HCT116 (cell line): ENCODE data around the gene ACTR3. TPM values are rescaled to one million over a fixed set of nuclear protein-coding genes. Genes with fewer than 3 reads are reported as not detected.

Experiments
- ATAC-seq: fragments of 200-7000 bp; cut with Tn5 transposase; 2 replicates; pipeline ENCODE4 v1.9.1; 2020; ENCODE audit warnings: mild to moderate bottlenecking, moderate library complexity
- BruUV-seq: library from RNA; stranded (reverse); fragments of 400-500 nt; replicated peaks from 2 replicates; lab custom pipeline; 2021; lab: Mats Ljungman, UMichigan
- CTCF ChIA-PET: fragments of 300-600 bp; sonication (Branson Sonifier 250); formaldehyde crosslinking; loops from one replicate; lab custom pipeline; 2021; ENCODE audit warnings: antibody characterized with exemption; lab: Charles Lee
- POLR2A ChIA-PET: fragments of 300-600, 350-600 bp; sonication (Branson Sonifier 250); formaldehyde crosslinking; loops from one replicate; lab custom pipeline; 2021; ENCODE audit warnings: antibody characterized with exemption; lab: Charles Lee
- RAD21 ChIA-PET, 2 experiments: fragments of 300-600 bp; sonication (Branson Sonifier 250); formaldehyde crosslinking; loops; one replicate each; lab custom pipeline; 2023; ENCODE audit warnings: low total read pairs in 2 of 2; ENCODE audit not compliant: uncharacterized antibody in 2 of 2, unreplicated experiment in 2 of 2, low non-redundant PET in 1 of 2; lab: Charles Lee
- DNase-seq: peaks from one replicate; pipeline ENCODE4 v3.0.0-alpha.2; 2010; ENCODE audit warnings: low read depth, low spot score
- H2AFZ ChIP-seq: fragments of 200-600 bp; shearing (Covaris generic), sonication (generic); 2 replicates; pipeline ENCODE4 v1.6.1; 2017; ENCODE audit warnings: low read depth, mixed run types, mixed read lengths, antibody characterized with exemption, low read length; ENCODE audit not compliant: poor library complexity, severe bottlenecking
- H3K27ac ChIP-seq: 2 replicates; pipeline ENCODE4 v1.5.1; 2012; ENCODE audit warnings: low read depth, low read length
- H3K27me3 ChIP-seq: fragments of 200-600 bp; sonication (generic); 2 replicates; pipeline ENCODE4 v1.6.1; 2016; ENCODE audit warnings: mixed run types, low read length, mixed read lengths; ENCODE audit not compliant: insufficient read depth
- H3K36me3 ChIP-seq, 2 experiments: fragments of 200-500 bp in 1 of 2; fragments of 200-600 bp in 1 of 2; sonication (Bioruptor generic) in 1 of 2; sonication (generic) in 1 of 2; 2 replicates each; pipeline versions ENCODE4 v1.5.1 to v1.6.1; 2014 to 2016; ENCODE audit warnings: low read length in 2 of 2, inconsistent platforms in 1 of 2, mixed read lengths in 1 of 2, mixed run types in 1 of 2; ENCODE audit not compliant: insufficient read depth in 2 of 2, control insufficient read depth in 1 of 2
- H3K4me1 ChIP-seq, 2 experiments: fragments of 200-600 bp in 1 of 2; sonication (generic) in 1 of 2; 2 replicates each; pipeline versions ENCODE4 v1.5.1 to v1.6.1; 2012 to 2017; ENCODE audit warnings: low read length in 2 of 2, inconsistent platforms in 1 of 2, mild to moderate bottlenecking in 1 of 2, mixed read lengths in 1 of 2, mixed run types in 1 of 2, moderate library complexity in 1 of 2; ENCODE audit not compliant: insufficient read depth in 2 of 2, control insufficient read depth in 1 of 2
- H3K4me2 ChIP-seq: fragments of 200-600 bp; sonication (generic); 2 replicates; pipeline ENCODE4 v1.6.1; 2017; ENCODE audit warnings: mixed run types, low read length, mixed read lengths
- H3K4me3 ChIP-seq, 2 experiments: fragments of 200-600 bp in 1 of 2; sonication (generic) in 1 of 2; replicated peaks in 1 of 2; 2 replicates each; pipeline ENCODE4 v1.5.1; 2011 to 2016; ENCODE audit warnings: low read length in 2 of 2, control low read depth in 1 of 2, low read depth in 1 of 2, mild to moderate bottlenecking in 1 of 2, mixed read lengths in 1 of 2, mixed run types in 1 of 2
- H3K79me2 ChIP-seq: fragments of 200-600 bp; sonication (generic); 2 replicates; pipeline ENCODE4 v1.6.1; 2017; ENCODE audit warnings: mild to moderate bottlenecking, mixed run types, low read length, moderate library complexity, mixed read lengths; ENCODE audit not compliant: insufficient read depth
- H3K9ac ChIP-seq: fragments of 200-600 bp; sonication (generic); 2 replicates; pipeline ENCODE4 v1.6.1; 2016; ENCODE audit warnings: low read length, mixed read lengths
- H3K9me2 ChIP-seq: fragments of 200-600 bp; sonication (generic), shearing (Covaris generic); 2 replicates; pipeline ENCODE4 v1.6.1; 2017; ENCODE audit warnings: mixed run types, mild to moderate bottlenecking, moderate library complexity; ENCODE audit not compliant: insufficient read depth
- H3K9me3 ChIP-seq, 2 experiments: fragments of 200-500 bp in 1 of 2; fragments of 200-600 bp in 1 of 2; sonication (Bioruptor generic) in 1 of 2; sonication (generic) in 1 of 2; 2 replicates each; pipeline ENCODE4 v1.6.1; 2014 to 2017; ENCODE audit warnings: low read length in 2 of 2, mixed read lengths in 2 of 2, inconsistent platforms in 1 of 2, low read depth in 1 of 2, mild to moderate bottlenecking in 1 of 2, mixed run types in 1 of 2, moderate library complexity in 1 of 2; ENCODE audit not compliant: control insufficient read depth in 1 of 2, insufficient read depth in 1 of 2
- H4K20me1 ChIP-seq: fragments of 200-600 bp; sonication (generic), shearing (Covaris generic); 2 replicates; pipeline ENCODE4 v1.6.1; 2017; ENCODE audit warnings: mixed run types, mild to moderate bottlenecking, moderate library complexity; ENCODE audit not compliant: insufficient read depth
- CBX3 ChIP-seq: IDR thresholded peaks from 2 replicates; pipeline ENCODE4 v1.6.1; 2012; ENCODE audit warnings: low read depth
- CEBPB ChIP-seq: IDR thresholded peaks from 2 replicates; pipeline ENCODE4 v1.6.1; 2012; ENCODE audit warnings: low read depth
- EGR1 ChIP-seq: IDR thresholded peaks from 2 replicates; pipeline ENCODE4 v1.6.1; 2012; ENCODE audit warnings: low read depth
- FOSL1 ChIP-seq: IDR thresholded peaks from 2 replicates; pipeline ENCODE4 v1.6.1; 2012; ENCODE audit warnings: low read depth
- JUND ChIP-seq: IDR thresholded peaks from 2 replicates; pipeline ENCODE4 v1.6.1; 2012
- POLR2AphosphoS5 ChIP-seq: IDR thresholded peaks from 2 replicates; pipeline ENCODE4 v1.6.1; 2011; ENCODE audit warnings: mild to moderate bottlenecking, low read depth, low read length, moderate library complexity
- SIN3A ChIP-seq: IDR thresholded peaks from 2 replicates; pipeline ENCODE4 v1.6.1; 2012; ENCODE audit warnings: low read depth
- SP1 ChIP-seq: IDR thresholded peaks from 2 replicates; pipeline ENCODE4 v1.6.1; 2012; ENCODE audit warnings: low read depth
- SRF ChIP-seq: IDR thresholded peaks from 2 replicates; pipeline ENCODE4 v1.6.1; 2012; ENCODE audit warnings: low read depth
- TCF7L2 ChIP-seq: IDR thresholded peaks from 2 replicates; pipeline ENCODE4 v1.7.0; 2011; ENCODE audit warnings: borderline replicate concordance, inconsistent platforms; ENCODE audit not compliant: insufficient read depth, insufficient read length; ENCODE audit errors: extremely low read depth
- YY1 ChIP-seq: IDR thresholded peaks from 2 replicates; pipeline ENCODE4 v1.6.1; 2011; ENCODE audit warnings: low read length, low read depth, moderate library complexity, mild to moderate bottlenecking; ENCODE audit not compliant: insufficient replicate concordance; ENCODE audit errors: extremely low read depth
- ZNF274 ChIP-seq: fragments of 200-500 bp; sonication (Bioruptor generic); IDR thresholded peaks from 2 replicates; pipeline ENCODE4 v1.6.1; 2014; ENCODE audit warnings: mild to moderate bottlenecking, low read depth, low read length, inconsistent platforms
- intact Hi-C: fragments of 100-400 bp; cut with micrococcal nuclease; formaldehyde crosslinking; loops from 2 replicates; pipeline ENCODE4 v1.10.0; 2022
- total RNA-seq: library from RNA; stranded (reverse); gene quantifications from one replicate; pipeline ENCODE4 v1.2.1, GENCODE V29; 2021; ENCODE audit not compliant: unreplicated experiment
- TF ChIP-seq, protein P1 (sequence below): IDR thresholded peaks from 2 replicates; pipeline ENCODE4 v1.6.1; 2011; ENCODE audit warnings: mild to moderate bottlenecking, low read length, moderate library complexity; ENCODE audit not compliant: insufficient replicate concordance; ENCODE audit errors: extremely low read depth
- TF ChIP-seq, protein P2 (sequence below): IDR thresholded peaks from 2 replicates; pipeline ENCODE4 v1.6.1; 2012
- TF ChIP-seq, protein P3 (sequence below), 3 experiments: fragments of 200-600 bp in 1 of 3; sonication (generic) in 1 of 3; IDR thresholded peaks in 2 of 3; conservative IDR thresholded peaks in 1 of 3; 2 replicates each; pipeline ENCODE4 v1.5.1; 2012 to 2017; ENCODE audit warnings: low read depth in 2 of 3, low read length in 2 of 3, antibody characterized with exemption in 1 of 3, borderline replicate concordance in 1 of 3, control low read depth in 1 of 3, mild to moderate bottlenecking in 1 of 3, mixed read lengths in 1 of 3, mixed run types in 1 of 3, moderate library complexity in 1 of 3; ENCODE audit not compliant: insufficient read depth in 1 of 3
- TF ChIP-seq, protein P4 (sequence below): IDR thresholded peaks from 2 replicates; pipeline ENCODE4 v1.6.1; 2012; ENCODE audit warnings: low read depth

Gene ACTR3
- total RNA-seq, 1 experiment from 2014 or later = 232 TPM

DNA sequence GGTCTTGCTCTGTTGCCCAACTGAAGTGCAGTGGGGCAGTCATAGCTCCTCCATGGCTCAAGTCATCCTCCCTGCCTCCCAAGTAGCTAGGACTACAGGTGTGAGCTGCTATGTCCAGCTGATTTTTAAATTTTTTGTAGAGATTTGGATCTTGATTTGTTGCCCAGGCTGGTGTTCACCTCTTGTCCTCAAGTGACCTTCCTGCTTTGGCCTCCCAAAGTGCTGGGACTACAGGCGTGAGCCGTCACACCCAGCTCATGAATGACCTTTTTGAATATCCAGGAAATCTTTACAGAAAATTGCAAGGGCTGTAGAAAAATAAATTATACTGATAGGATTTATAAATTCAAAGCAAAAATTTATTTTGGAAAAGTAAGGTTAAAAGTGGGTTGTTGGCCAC lies 17.4 kb downstream of the ACTR3 start (continued):
- no peak for TF ChIP-seq TCF7L2
- no peak for TF ChIP-seq JUND

DNA sequence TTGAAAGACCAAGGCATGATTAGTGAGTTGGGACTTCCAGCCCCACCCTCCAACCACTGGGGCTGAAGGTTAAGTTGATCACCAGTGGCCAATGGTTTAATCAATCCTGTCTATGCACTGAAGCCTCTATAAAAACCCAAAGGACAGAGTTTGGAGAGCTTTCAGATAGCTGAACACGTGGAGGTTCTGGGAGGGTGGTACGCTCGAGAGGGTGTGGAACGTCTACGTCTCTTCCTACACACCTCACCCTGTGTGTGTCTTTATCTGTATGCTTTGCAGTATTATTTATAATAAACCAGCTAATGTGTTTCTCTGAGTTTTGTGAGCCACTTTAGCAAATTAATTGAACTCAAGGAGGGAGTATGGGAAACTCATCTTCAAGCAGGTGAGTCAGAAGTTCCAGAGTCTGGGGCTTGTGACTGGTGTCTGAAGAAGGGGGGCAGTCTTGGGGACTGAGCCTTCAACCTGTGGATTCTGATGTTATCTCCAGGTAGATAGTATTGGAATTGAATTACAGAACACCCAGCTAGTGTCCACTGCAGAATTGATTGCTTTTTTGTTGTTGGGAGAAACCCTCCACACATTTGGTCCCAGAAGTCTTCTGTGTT lies 20.3 kb downstream of the ACTR3 start:
- POLR2A ChIA-PET = no interaction called here
- Histone ChIP-seq H3K27ac (no peak overlapping the region), H3K9me2 (no peaks in the 10 kb centered on the region; the same call in 1 of the 2 replicates)
- TF ChIP-seq JUND (no peak), SIN3A (no peak), FOSL1 (no peak), POLR2AphosphoS5 (no peak), CEBPB (no peak), EGR1 (no peak), CBX3 (no peak), SP1 (no peak), YY1 (no peak), SRF (no peak), ZNF274 (no peak)
- TF ChIP-seq, protein P1, sequence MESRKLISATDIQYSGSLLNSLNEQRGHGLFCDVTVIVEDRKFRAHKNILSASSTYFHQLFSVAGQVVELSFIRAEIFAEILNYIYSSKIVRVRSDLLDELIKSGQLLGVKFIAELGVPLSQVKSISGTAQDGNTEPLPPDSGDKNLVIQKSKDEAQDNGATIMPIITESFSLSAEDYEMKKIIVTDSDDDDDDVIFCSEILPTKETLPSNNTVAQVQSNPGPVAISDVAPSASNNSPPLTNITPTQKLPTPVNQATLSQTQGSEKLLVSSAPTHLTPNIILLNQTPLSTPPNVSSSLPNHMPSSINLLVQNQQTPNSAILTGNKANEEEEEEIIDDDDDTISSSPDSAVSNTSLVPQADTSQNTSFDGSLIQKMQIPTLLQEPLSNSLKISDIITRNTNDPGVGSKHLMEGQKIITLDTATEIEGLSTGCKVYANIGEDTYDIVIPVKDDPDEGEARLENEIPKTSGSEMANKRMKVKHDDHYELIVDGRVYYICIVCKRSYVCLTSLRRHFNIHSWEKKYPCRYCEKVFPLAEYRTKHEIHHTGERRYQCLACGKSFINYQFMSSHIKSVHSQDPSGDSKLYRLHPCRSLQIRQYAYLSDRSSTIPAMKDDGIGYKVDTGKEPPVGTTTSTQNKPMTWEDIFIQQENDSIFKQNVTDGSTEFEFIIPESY = no peak
- TF ChIP-seq, protein P2, sequence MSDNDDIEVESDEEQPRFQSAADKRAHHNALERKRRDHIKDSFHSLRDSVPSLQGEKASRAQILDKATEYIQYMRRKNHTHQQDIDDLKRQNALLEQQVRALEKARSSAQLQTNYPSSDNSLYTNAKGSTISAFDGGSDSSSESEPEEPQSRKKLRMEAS = no peak
- TF ChIP-seq, protein P3, sequence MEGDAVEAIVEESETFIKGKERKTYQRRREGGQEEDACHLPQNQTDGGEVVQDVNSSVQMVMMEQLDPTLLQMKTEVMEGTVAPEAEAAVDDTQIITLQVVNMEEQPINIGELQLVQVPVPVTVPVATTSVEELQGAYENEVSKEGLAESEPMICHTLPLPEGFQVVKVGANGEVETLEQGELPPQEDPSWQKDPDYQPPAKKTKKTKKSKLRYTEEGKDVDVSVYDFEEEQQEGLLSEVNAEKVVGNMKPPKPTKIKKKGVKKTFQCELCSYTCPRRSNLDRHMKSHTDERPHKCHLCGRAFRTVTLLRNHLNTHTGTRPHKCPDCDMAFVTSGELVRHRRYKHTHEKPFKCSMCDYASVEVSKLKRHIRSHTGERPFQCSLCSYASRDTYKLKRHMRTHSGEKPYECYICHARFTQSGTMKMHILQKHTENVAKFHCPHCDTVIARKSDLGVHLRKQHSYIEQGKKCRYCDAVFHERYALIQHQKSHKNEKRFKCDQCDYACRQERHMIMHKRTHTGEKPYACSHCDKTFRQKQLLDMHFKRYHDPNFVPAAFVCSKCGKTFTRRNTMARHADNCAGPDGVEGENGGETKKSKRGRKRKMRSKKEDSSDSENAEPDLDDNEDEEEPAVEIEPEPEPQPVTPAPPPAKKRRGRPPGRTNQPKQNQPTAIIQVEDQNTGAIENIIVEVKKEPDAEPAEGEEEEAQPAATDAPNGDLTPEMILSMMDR (IDR thresholded peaks at IDR 0.05 in 2 of 3, conservative IDR thresholded peaks at IDR 0.05 in 1 of 3; ENCODE audit: borderline replicate concordance in 1 of 3, insufficient read depth in 1 of 3, low read depth in 2 of 3, low read length in 2 of 3) = no peak
- TF ChIP-seq, protein P4, sequence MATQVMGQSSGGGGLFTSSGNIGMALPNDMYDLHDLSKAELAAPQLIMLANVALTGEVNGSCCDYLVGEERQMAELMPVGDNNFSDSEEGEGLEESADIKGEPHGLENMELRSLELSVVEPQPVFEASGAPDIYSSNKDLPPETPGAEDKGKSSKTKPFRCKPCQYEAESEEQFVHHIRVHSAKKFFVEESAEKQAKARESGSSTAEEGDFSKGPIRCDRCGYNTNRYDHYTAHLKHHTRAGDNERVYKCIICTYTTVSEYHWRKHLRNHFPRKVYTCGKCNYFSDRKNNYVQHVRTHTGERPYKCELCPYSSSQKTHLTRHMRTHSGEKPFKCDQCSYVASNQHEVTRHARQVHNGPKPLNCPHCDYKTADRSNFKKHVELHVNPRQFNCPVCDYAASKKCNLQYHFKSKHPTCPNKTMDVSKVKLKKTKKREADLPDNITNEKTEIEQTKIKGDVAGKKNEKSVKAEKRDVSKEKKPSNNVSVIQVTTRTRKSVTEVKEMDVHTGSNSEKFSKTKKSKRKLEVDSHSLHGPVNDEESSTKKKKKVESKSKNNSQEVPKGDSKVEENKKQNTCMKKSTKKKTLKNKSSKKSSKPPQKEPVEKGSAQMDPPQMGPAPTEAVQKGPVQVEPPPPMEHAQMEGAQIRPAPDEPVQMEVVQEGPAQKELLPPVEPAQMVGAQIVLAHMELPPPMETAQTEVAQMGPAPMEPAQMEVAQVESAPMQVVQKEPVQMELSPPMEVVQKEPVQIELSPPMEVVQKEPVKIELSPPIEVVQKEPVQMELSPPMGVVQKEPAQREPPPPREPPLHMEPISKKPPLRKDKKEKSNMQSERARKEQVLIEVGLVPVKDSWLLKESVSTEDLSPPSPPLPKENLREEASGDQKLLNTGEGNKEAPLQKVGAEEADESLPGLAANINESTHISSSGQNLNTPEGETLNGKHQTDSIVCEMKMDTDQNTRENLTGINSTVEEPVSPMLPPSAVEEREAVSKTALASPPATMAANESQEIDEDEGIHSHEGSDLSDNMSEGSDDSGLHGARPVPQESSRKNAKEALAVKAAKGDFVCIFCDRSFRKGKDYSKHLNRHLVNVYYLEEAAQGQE = no peak
- TF ChIP-seq, all 23 proteins: peak for 0
- Histone ChIP-seq H3K4me3 (no peak overlapping the region), H2AFZ (no peak overlapping the region), H3K4me2 (no peak overlapping the region), H3K4me1 (peaks cover 0 to 9% of the 10 kb centered on the region in 2 experiments; a peak in 1 of 4 replicates), H3K79me2 (peaks cover 98% of the 10 kb centered on the region), H3K27me3 (no peaks in the 10 kb centered on the region), H4K20me1 (peaks cover 5% of the 10 kb centered on the region), H3K9me3 (no peaks in the 10 kb centered on the region; a peak in 1 of 4 replicates), H3K9ac (no peak overlapping the region), H3K36me3 (no peaks in the 10 kb centered on the region)
- no TSS peak for BruUV-seq
- DNase-seq (peak; percentile 15), ATAC-seq (peak; percentile 47; the same call in 1 of the 2 replicates)
- intact Hi-C loops = no loop called here
- ChIA-PET CTCF (no interaction called here), RAD21 (no interaction called here)
